HEK293 (cell line): ENCODE results near the gene SFMBT2.

Experiments
- CTCF ChIA-PET: fragments of 350-600 bp; formaldehyde crosslinking; extraction: SDS; loops from one replicate; lab custom pipeline; 2021; ENCODE audit warnings: antibody characterized with exemption; lab: Yijun Ruan, JAX
- POLR2A ChIA-PET: fragments of 300-600 bp; formaldehyde crosslinking; extraction: SDS; loops from one replicate; lab custom pipeline; 2020; ENCODE audit warnings: antibody characterized with exemption, inconsistent platforms; lab: Yijun Ruan, JAX
- H3K27ac ChIP-seq: fragments of 200-500 bp; sonication (Bioruptor generic); 2 replicates; pipeline ENCODE4 v1.5.1; 2014; ENCODE audit warnings: low read depth, low read length, control low read depth, inconsistent platforms; ENCODE audit errors: extremely low read depth
- H3K36me3 ChIP-seq, 2 experiments: fragments of 200-500 bp in 1 of 2; sonication (Bioruptor generic) in 1 of 2; 1 replicate in 1 of 2; 2 replicates in 1 of 2; pipeline ENCODE4 v1.5.1; 2014 to 2017; ENCODE audit warnings: inconsistent platforms in 2 of 2, low read length in 2 of 2; ENCODE audit not compliant: control insufficient read depth in 2 of 2, insufficient read depth in 1 of 2
- H3K4me1 ChIP-seq: fragments of 200-500 bp; sonication (Bioruptor generic); 2 replicates; pipeline ENCODE4 v1.5.1; 2014; ENCODE audit warnings: mild to moderate bottlenecking, low read length, inconsistent platforms; ENCODE audit not compliant: control insufficient read depth, insufficient read depth
- H3K4me3 ChIP-seq: 2 replicates; pipeline ENCODE4 v1.5.1; 2011; ENCODE audit warnings: low read depth, mild to moderate bottlenecking, control low read depth, low read length, moderate library complexity
- H3K9me3 ChIP-seq: fragments of 200-500 bp; sonication (Bioruptor generic); 2 replicates; pipeline ENCODE4 v1.5.1; 2014; ENCODE audit warnings: low read depth, low read length, inconsistent platforms; ENCODE audit not compliant: control insufficient read depth, insufficient read depth
- KLF9 ChIP-seq: fragments of 450-650 bp; formaldehyde crosslinking; IDR thresholded peaks from 2 replicates; pipeline ENCODE4 v1.5.1; 2016; ENCODE audit warnings: missing biosample characterization, missing genetic modification characterization, low read depth
- OVOL3 ChIP-seq: fragments of 450-650 bp; formaldehyde crosslinking; IDR thresholded peaks from 2 replicates; pipeline ENCODE4 v1.5.1; 2016; ENCODE audit warnings: missing biosample characterization, missing genetic modification characterization
- SCRT1 ChIP-seq: fragments of 450-650 bp; formaldehyde crosslinking; IDR thresholded peaks from 2 replicates; pipeline ENCODE4 v1.5.1; 2016; ENCODE audit warnings: missing biosample characterization, missing genetic modification characterization, borderline replicate concordance
- ZBTB20 ChIP-seq: fragments of 450-650 bp; formaldehyde crosslinking; IDR thresholded peaks from 2 replicates; pipeline ENCODE4 v1.5.1; 2016; ENCODE audit warnings: missing biosample characterization, missing genetic modification characterization
- ZNF174 ChIP-seq: fragments of 450-650 bp; formaldehyde crosslinking; IDR thresholded peaks from 2 replicates; pipeline ENCODE4 v1.5.0; 2017; ENCODE audit warnings: missing biosample characterization, mild to moderate bottlenecking, missing genetic modification characterization
- ZNF394 ChIP-seq: fragments of 450-650 bp; formaldehyde crosslinking; IDR thresholded peaks from 2 replicates; pipeline ENCODE4 v1.5.1; 2016; ENCODE audit warnings: missing biosample characterization, missing genetic modification characterization, mild to moderate bottlenecking, moderate library complexity, borderline replicate concordance
- ZNF48 ChIP-seq: fragments of 450-650 bp; formaldehyde crosslinking; IDR thresholded peaks from 2 replicates; pipeline ENCODE4 v1.5.1; 2016; ENCODE audit warnings: missing biosample characterization, missing genetic modification characterization
- ZNF529 ChIP-seq: fragments of 450-650 bp; formaldehyde crosslinking; IDR thresholded peaks from 2 replicates; pipeline ENCODE4 v1.5.1; 2017; ENCODE audit warnings: missing genetic modification characterization, missing biosample characterization; ENCODE audit not compliant: insufficient replicate concordance
- ZNF747 ChIP-seq: fragments of 450-650 bp; formaldehyde crosslinking; IDR thresholded peaks from 2 replicates; pipeline ENCODE4 v1.5.1; 2016; ENCODE audit warnings: missing biosample characterization, missing genetic modification characterization
- ZNF785 ChIP-seq: fragments of 450-650 bp; formaldehyde crosslinking; IDR thresholded peaks from 2 replicates; pipeline ENCODE4 v1.5.1; 2016; ENCODE audit warnings: missing biosample characterization, missing genetic modification characterization
- ZSCAN30 ChIP-seq: fragments of 450-650 bp; IDR thresholded peaks from 2 replicates; pipeline ENCODE4 v1.5.1; 2018; ENCODE audit warnings: missing biosample characterization, mild to moderate bottlenecking, missing genetic modification characterization, moderate library complexity
- TF ChIP-seq, protein P1 (sequence below): fragments of 450-650 bp; formaldehyde crosslinking; IDR thresholded peaks from 2 replicates; pipeline ENCODE4 v1.5.1; 2016; ENCODE audit warnings: missing biosample characterization, missing genetic modification characterization
- TF ChIP-seq, protein P2 (sequence below): fragments of 450-650 bp; formaldehyde crosslinking; IDR thresholded peaks from 2 replicates; pipeline ENCODE4 v1.5.1; 2016; ENCODE audit warnings: missing biosample characterization, missing genetic modification characterization, low read depth
- TF ChIP-seq, protein P3 (sequence below): fragments of 450-650 bp; formaldehyde crosslinking; IDR thresholded peaks from 2 replicates; pipeline ENCODE4 v1.5.1; 2016; ENCODE audit warnings: missing biosample characterization, missing genetic modification characterization, borderline replicate concordance
- TF ChIP-seq, protein P4 (sequence below): fragments of 450-650 bp; formaldehyde crosslinking; IDR thresholded peaks from 2 replicates; pipeline ENCODE4 v1.5.1; 2016; ENCODE audit warnings: missing biosample characterization, missing genetic modification characterization
- TF ChIP-seq, protein P5 (sequence below): fragments of 450-650 bp; formaldehyde crosslinking; IDR thresholded peaks from 2 replicates; pipeline ENCODE4 v1.5.1; 2016; ENCODE audit warnings: missing biosample characterization, missing genetic modification characterization
- TF ChIP-seq, protein P6 (sequence below): fragments of 450-650 bp; formaldehyde crosslinking; IDR thresholded peaks from 2 replicates; pipeline ENCODE4 v1.5.1; 2016; ENCODE audit warnings: missing biosample characterization, missing genetic modification characterization, low read depth

The SFMBT2 gene

DNA sequence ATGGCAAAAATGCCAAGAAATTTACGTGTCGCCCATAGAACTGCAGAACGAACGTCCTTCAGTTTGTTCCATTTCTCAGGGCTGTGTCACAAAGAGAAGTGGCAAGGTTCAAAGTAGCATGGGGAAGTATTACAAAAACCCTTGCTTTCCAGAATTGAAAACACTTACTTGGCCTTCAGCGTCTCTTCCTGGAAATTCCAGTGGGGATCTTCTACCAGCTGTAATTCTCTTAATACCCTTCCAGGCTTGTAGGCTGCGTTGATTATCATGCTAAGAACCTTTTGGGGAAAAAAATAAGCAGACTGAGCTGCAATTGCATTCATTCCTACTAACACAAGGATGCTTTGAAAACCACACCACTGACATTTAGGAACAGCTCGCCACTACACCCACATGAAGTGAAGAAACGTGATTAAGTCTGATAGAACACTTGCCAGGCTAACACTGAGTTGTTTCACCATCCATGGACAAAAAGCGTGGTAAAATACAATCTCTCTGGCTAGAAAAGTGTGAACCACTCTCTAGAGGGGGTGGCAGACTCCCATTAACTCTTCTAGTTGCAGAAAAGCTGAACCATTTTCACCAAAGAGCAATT, 222.3 kb downstream of the SFMBT2 start (continued):
- TF ChIP-seq SCRT1 (no peak), ZBTB20 (no peak)
- TF ChIP-seq, protein P1, sequence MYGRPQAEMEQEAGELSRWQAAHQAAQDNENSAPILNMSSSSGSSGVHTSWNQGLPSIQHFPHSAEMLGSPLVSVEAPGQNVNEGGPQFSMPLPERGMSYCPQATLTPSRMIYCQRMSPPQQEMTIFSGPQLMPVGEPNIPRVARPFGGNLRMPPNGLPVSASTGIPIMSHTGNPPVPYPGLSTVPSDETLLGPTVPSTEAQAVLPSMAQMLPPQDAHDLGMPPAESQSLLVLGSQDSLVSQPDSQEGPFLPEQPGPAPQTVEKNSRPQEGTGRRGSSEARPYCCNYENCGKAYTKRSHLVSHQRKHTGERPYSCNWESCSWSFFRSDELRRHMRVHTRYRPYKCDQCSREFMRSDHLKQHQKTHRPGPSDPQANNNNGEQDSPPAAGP (tag by site-specific recombination), result no peak
- TF ChIP-seq, protein P2, sequence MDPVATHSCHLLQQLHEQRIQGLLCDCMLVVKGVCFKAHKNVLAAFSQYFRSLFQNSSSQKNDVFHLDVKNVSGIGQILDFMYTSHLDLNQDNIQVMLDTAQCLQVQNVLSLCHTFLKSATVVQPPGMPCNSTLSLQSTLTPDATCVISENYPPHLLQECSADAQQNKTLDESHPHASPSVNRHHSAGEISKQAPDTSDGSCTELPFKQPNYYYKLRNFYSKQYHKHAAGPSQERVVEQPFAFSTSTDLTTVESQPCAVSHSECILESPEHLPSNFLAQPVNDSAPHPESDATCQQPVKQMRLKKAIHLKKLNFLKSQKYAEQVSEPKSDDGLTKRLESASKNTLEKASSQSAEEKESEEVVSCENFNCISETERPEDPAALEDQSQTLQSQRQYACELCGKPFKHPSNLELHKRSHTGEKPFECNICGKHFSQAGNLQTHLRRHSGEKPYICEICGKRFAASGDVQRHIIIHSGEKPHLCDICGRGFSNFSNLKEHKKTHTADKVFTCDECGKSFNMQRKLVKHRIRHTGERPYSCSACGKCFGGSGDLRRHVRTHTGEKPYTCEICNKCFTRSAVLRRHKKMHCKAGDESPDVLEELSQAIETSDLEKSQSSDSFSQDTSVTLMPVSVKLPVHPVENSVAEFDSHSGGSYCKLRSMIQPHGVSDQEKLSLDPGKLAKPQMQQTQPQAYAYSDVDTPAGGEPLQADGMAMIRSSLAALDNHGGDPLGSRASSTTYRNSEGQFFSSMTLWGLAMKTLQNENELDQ, result no peak

DNA sequence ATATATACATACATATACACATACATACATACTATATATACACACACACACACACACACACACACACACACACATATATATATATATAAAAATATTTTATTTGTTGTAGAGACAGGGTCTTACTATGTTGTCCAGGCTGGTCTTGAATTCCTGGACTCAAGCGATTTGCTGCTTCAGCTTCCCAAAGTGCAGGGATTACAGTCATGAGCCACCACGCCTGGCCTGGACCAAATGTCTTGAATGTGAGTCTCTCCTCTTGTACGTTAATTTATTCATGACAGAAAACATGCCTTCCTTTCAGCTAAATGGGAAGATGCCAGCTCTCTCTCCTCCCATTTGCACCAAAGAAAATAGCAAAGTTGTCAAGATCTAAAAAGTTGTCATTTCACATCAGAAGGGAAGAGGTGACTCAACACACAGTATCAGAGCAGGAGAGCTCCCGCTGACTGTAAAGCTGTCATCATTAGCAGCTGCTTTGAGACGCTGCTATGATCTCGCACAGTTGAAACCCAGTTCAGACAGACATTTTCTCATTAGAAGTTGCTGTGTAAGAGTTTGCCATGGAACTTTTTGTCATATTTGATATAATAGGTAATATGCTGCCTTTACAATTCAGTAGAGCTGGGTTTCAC, 224.3 kb downstream of the SFMBT2 start:
- H3K4me1 ChIP-seq, result no peaks in the 10 kb centered on the region
- no peaks in the 10 kb centered on the region for H3K9me3 ChIP-seq
- H3K27ac ChIP-seq, result no peak overlapping the region
- CTCF ChIA-PET, result no interaction called here
- H3K4me3 ChIP-seq, result no peak overlapping the region
- TF ChIP-seq ZNF48 (tag by site-specific recombination) (no peak), OVOL3 (tag by site-specific recombination) (no peak), ZNF394 (tag by site-specific recombination) (no peak)
- H3K36me3 ChIP-seq, result peaks cover 0 to 38% of the 10 kb centered on the region in 2 experiments; a peak in 1 of 3 replicates
- POLR2A ChIA-PET, result no interaction called here

DNA sequence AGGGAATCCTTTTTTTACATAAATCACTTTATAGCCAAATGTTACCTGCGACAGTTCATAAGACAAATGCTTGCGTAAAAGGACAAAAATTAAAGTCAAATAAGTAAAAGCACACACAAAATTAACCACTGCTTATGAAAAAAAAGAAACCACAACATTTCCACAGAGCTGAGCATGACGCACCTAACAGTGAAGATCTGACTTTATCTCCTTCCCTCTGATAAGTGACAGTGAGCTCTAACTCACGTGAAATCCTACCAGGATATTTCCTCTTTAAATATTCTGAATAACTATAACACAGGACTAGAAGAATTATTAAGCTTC, 225.5 kb downstream of the SFMBT2 start:
- H3K4me3 ChIP-seq, result no peak overlapping the region
- peaks cover 0 to 30% of the 10 kb centered on the region in 2 experiments; a peak in 1 of 3 replicates for H3K36me3 ChIP-seq
- ChIA-PET POLR2A (no interaction called here), CTCF (no interaction called here)
- no peaks in the 10 kb centered on the region for H3K9me3 ChIP-seq
- no peaks in the 10 kb centered on the region for H3K4me1 ChIP-seq
- no peak overlapping the region for H3K27ac ChIP-seq
- TF ChIP-seq, protein P3, sequence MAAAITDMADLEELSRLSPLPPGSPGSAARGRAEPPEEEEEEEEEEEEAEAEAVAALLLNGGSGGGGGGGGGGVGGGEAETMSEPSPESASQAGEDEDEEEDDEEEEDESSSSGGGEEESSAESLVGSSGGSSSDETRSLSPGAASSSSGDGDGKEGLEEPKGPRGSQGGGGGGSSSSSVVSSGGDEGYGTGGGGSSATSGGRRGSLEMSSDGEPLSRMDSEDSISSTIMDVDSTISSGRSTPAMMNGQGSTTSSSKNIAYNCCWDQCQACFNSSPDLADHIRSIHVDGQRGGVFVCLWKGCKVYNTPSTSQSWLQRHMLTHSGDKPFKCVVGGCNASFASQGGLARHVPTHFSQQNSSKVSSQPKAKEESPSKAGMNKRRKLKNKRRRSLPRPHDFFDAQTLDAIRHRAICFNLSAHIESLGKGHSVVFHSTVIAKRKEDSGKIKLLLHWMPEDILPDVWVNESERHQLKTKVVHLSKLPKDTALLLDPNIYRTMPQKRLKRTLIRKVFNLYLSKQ (tag by site-specific recombination), result no peak
- TF ChIP-seq, protein P4, sequence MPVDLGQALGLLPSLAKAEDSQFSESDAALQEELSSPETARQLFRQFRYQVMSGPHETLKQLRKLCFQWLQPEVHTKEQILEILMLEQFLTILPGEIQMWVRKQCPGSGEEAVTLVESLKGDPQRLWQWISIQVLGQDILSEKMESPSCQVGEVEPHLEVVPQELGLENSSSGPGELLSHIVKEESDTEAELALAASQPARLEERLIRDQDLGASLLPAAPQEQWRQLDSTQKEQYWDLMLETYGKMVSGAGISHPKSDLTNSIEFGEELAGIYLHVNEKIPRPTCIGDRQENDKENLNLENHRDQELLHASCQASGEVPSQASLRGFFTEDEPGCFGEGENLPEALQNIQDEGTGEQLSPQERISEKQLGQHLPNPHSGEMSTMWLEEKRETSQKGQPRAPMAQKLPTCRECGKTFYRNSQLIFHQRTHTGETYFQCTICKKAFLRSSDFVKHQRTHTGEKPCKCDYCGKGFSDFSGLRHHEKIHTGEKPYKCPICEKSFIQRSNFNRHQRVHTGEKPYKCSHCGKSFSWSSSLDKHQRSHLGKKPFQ (tag by site-specific recombination), result no peak
- TF ChIP-seq KLF9 (tag by site-specific recombination), result no peak
- no peak for TF ChIP-seq ZNF747 (tag by site-specific recombination)
- TF ChIP-seq SCRT1, result no peak
- no peak for TF ChIP-seq ZNF174 (tag by site-specific recombination)
- no peak for TF ChIP-seq ZNF529 (tag by site-specific recombination)
- TF ChIP-seq, protein P5, sequence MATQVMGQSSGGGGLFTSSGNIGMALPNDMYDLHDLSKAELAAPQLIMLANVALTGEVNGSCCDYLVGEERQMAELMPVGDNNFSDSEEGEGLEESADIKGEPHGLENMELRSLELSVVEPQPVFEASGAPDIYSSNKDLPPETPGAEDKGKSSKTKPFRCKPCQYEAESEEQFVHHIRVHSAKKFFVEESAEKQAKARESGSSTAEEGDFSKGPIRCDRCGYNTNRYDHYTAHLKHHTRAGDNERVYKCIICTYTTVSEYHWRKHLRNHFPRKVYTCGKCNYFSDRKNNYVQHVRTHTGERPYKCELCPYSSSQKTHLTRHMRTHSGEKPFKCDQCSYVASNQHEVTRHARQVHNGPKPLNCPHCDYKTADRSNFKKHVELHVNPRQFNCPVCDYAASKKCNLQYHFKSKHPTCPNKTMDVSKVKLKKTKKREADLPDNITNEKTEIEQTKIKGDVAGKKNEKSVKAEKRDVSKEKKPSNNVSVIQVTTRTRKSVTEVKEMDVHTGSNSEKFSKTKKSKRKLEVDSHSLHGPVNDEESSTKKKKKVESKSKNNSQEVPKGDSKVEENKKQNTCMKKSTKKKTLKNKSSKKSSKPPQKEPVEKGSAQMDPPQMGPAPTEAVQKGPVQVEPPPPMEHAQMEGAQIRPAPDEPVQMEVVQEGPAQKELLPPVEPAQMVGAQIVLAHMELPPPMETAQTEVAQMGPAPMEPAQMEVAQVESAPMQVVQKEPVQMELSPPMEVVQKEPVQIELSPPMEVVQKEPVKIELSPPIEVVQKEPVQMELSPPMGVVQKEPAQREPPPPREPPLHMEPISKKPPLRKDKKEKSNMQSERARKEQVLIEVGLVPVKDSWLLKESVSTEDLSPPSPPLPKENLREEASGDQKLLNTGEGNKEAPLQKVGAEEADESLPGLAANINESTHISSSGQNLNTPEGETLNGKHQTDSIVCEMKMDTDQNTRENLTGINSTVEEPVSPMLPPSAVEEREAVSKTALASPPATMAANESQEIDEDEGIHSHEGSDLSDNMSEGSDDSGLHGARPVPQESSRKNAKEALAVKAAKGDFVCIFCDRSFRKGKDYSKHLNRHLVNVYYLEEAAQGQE, result no peak
- no peak for TF ChIP-seq ZSCAN30 (tag by site-specific recombination)
- no peak for TF ChIP-seq ZNF785 (tag by site-specific recombination)
- TF ChIP-seq, protein P6, sequence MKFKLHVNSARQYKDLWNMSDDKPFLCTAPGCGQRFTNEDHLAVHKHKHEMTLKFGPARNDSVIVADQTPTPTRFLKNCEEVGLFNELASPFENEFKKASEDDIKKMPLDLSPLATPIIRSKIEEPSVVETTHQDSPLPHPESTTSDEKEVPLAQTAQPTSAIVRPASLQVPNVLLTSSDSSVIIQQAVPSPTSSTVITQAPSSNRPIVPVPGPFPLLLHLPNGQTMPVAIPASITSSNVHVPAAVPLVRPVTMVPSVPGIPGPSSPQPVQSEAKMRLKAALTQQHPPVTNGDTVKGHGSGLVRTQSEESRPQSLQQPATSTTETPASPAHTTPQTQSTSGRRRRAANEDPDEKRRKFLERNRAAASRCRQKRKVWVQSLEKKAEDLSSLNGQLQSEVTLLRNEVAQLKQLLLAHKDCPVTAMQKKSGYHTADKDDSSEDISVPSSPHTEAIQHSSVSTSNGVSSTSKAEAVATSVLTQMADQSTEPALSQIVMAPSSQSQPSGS (tag by site-specific recombination), result no peak
